Mammary epithelial cell (primary cell): ENCODE results near the gene CDH20.

Source experiments
- CTCF ChIP-seq, 2 donors: IDR thresholded peaks in 1 of 2; conservative IDR thresholded peaks in 1 of 2; 2 replicates each; pipeline ENCODE4 v1.5.1; 2011 to 2012; ENCODE audit warnings: inconsistent platforms in 2 of 2, low read length in 2 of 2, mild to moderate bottlenecking in 2 of 2, control low read depth in 1 of 2, low read depth in 1 of 2; ENCODE audit not compliant: insufficient read depth in 1 of 2; ENCODE audit errors: extremely low read depth in 1 of 2
- EZH2 ChIP-seq: IDR thresholded peaks from 2 replicates; pipeline ENCODE4 v1.6.1; 2012; ENCODE audit warnings: low read length, inconsistent platforms, borderline replicate concordance

- TF ChIP-seq CTCF (conservative IDR thresholded peaks at IDR 0.05 in 1 of 2, IDR thresholded peaks at IDR 0.05 in 1 of 2; ENCODE audit: extremely low read depth in 1 of 2, insufficient read depth in 1 of 2, low read depth in 1 of 2, low read length in 2 of 2): no peak
- TF ChIP-seq EZH2: no peak
Measured at GRCh38 chr18:61397222-61397621, 64.0 kb downstream of the CDH20 start.
